MM.1S (cell line): ENCODE data around the gene EIF1B.

Experiments used
- DNase-seq: peaks from one replicate; pipeline ENCODE4 v3.0.0-alpha.2; 2015
- H2AFZ ChIP-seq: fragments of 300-600 bp; sonication (generic); 2 replicates; pipeline ENCODE4 v1.6.0; 2016; ENCODE audit warnings: antibody characterized with exemption, low read length
- H3F3A ChIP-seq: fragments of 300-600 bp; sonication (generic); 2 replicates; pipeline ENCODE4 v1.6.1; 2016; ENCODE audit warnings: mild to moderate bottlenecking, antibody characterized with exemption, low read length, moderate library complexity, mixed read lengths; ENCODE audit not compliant: insufficient read depth
- H3K27ac ChIP-seq: fragments of 300-600 bp; sonication (generic); 2 replicates; pipeline ENCODE4 v1.5.1; 2016; ENCODE audit warnings: mild to moderate bottlenecking, low read length
- H3K27me3 ChIP-seq: fragments of 300-600 bp; sonication (generic); replicated peaks from 2 replicates; pipeline ENCODE4 v1.6.0; 2016; ENCODE audit warnings: low read length; ENCODE audit not compliant: insufficient read depth
- H3K36me3 ChIP-seq: fragments of 300-600 bp; sonication (generic); replicated peaks from 2 replicates; pipeline ENCODE4 v1.6.1; 2016; ENCODE audit warnings: mild to moderate bottlenecking, low read length, mixed read lengths; ENCODE audit not compliant: insufficient read depth
- H3K4me1 ChIP-seq: fragments of 300-600 bp; sonication (generic); 2 replicates; pipeline ENCODE4 v1.6.1; 2016; ENCODE audit warnings: low read length, mixed read lengths
- H3K4me2 ChIP-seq: fragments of 300-600 bp; sonication (generic); 2 replicates; pipeline ENCODE4 v1.6.0; 2016; ENCODE audit warnings: low read depth, low read length
- H3K4me3 ChIP-seq: fragments of 300-600 bp; sonication (generic); 2 replicates; pipeline ENCODE4 v1.5.1; 2016; ENCODE audit warnings: low read length, mixed read lengths
- H3K79me2 ChIP-seq: fragments of 300-600 bp; sonication (generic); 2 replicates; pipeline ENCODE4 v1.6.1; 2016; ENCODE audit warnings: mixed run types, low read length, mixed read lengths
- H3K9ac ChIP-seq: fragments of 300-600 bp; sonication (generic); 2 replicates; pipeline ENCODE4 v1.6.1; 2016; ENCODE audit warnings: low read length, mixed read lengths
- H3K9me2 ChIP-seq: fragments of 300-600 bp; sonication (generic); replicated peaks from 2 replicates; pipeline ENCODE4 v1.6.1; 2016; ENCODE audit warnings: mild to moderate bottlenecking, low read length, mixed read lengths; ENCODE audit not compliant: insufficient read depth
- H3K9me3 ChIP-seq: fragments of 300-600 bp; sonication (generic); replicated peaks from 2 replicates; pipeline ENCODE4 v1.6.1; 2016; ENCODE audit warnings: mild to moderate bottlenecking, low read length, mixed read lengths; ENCODE audit not compliant: insufficient read depth
- H4K20me1 ChIP-seq: fragments of 300-600 bp; sonication (generic); 2 replicates; pipeline ENCODE4 v1.6.1; 2016; ENCODE audit warnings: mild to moderate bottlenecking, low read length, moderate library complexity, mixed read lengths; ENCODE audit not compliant: insufficient read depth
- EZH2 ChIP-seq: fragments of 300-600 bp; sonication (generic); optimal IDR thresholded peaks from 2 replicates; pipeline ENCODE3; 2017; ENCODE audit warnings: low read depth, mild to moderate bottlenecking, antibody characterized with exemption, low read length, mixed read lengths
- EZH2phosphoT487 ChIP-seq: fragments of 300-600 bp; sonication (generic); IDR thresholded peaks from 2 replicates; pipeline ENCODE4 v1.6.1; 2018; ENCODE audit warnings: antibody characterized with exemption, low read length
- TF ChIP-seq, protein P1 (sequence below): fragments of 300-600 bp; sonication (generic); IDR thresholded peaks from 2 replicates; pipeline ENCODE4 v1.5.1; 2016; ENCODE audit warnings: antibody characterized with exemption, low read length, mixed read lengths

EIF1B gene

DNA sequence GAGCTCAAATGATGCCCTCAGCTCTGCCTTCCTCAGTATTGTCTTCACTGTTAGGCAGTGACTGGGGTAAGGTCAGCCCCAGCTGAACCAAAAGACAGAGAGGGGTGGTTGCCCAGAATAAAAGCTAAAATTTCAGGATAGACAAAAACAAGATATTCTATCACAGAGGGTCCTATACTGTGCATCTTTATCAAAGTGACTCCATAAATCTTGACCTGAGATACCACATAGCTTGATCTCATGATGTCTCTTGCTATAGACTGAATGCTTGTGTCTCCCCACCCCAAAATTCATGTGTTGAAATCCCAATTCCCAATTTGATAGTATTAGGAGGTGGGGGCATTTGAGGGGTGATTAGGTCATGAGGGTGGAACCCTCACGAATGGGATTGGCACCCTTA lies 30.4 kb downstream of the EIF1B start:
- no peaks in the 10 kb centered on the region for H3K9me2 ChIP-seq

DNA sequence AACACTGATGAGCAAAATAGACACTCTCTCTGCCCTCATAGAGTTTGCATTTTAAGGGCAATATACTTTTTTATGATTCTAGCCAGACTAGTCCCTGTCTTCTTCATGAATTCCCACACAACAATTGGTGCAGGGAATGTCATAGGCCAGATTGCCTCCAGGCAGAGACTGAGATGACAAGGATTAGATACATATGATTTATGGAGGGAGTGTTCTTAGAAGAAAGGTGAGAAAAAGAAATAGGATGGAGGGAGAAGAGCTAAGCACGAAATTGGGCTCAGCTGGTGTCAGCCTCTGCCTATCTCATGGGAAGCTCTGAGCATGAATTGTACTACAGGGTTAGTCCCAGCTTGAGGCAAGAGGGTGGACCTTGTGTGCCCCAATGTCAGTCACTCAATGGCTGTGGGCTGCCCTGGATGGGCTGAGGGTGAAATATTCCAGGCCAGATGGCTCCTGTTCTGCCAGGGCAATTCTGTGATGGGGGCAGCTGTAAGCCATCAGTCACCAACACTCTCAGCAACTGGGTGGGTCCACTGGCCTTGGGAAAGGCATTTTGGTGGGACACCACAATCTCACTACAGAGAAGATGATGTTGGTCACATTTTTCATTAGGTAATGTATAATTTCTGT lies 31.1 kb downstream of the EIF1B start:
- H3K79me2 ChIP-seq = no peaks in the 10 kb centered on the region
- H3K9me2 ChIP-seq = no peaks in the 10 kb centered on the region
- no peaks in the 10 kb centered on the region for H3K36me3 ChIP-seq
- H3F3A ChIP-seq = no peaks in the 10 kb centered on the region
- no peak overlapping the region for H3K4me2 ChIP-seq
- H3K9me3 ChIP-seq = no peaks in the 10 kb centered on the region
- no peaks in the 10 kb centered on the region for H4K20me1 ChIP-seq
- no peak overlapping the region for H2AFZ ChIP-seq
- H3K27ac ChIP-seq = no peak overlapping the region
- no peak for DNase-seq
- H3K27me3 ChIP-seq = no peaks in the 10 kb centered on the region
- H3K4me1 ChIP-seq = no peaks in the 10 kb centered on the region
- no peak overlapping the region for H3K4me3 ChIP-seq
- TF ChIP-seq EZH2 (no peak), EZH2phosphoT487 (no peak)
- TF ChIP-seq, protein P1, sequence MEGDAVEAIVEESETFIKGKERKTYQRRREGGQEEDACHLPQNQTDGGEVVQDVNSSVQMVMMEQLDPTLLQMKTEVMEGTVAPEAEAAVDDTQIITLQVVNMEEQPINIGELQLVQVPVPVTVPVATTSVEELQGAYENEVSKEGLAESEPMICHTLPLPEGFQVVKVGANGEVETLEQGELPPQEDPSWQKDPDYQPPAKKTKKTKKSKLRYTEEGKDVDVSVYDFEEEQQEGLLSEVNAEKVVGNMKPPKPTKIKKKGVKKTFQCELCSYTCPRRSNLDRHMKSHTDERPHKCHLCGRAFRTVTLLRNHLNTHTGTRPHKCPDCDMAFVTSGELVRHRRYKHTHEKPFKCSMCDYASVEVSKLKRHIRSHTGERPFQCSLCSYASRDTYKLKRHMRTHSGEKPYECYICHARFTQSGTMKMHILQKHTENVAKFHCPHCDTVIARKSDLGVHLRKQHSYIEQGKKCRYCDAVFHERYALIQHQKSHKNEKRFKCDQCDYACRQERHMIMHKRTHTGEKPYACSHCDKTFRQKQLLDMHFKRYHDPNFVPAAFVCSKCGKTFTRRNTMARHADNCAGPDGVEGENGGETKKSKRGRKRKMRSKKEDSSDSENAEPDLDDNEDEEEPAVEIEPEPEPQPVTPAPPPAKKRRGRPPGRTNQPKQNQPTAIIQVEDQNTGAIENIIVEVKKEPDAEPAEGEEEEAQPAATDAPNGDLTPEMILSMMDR = no peak
- no peak overlapping the region for H3K9ac ChIP-seq

More for the DNA sequence above, 30.4 kb downstream of the EIF1B start:
- no peaks in the 10 kb centered on the region for H3K36me3 ChIP-seq
- no peaks in the 10 kb centered on the region for H3K79me2 ChIP-seq
- no peak for DNase-seq
- no peak overlapping the region for H3K4me3 ChIP-seq
- H3K4me1 ChIP-seq = no peaks in the 10 kb centered on the region
- no peak overlapping the region for H3K4me2 ChIP-seq
- H3K9ac ChIP-seq = no peak overlapping the region
- no peak overlapping the region for H3K27ac ChIP-seq
- H3K9me3 ChIP-seq = no peaks in the 10 kb centered on the region
- 0 out of 2 replicates have a peak, but pooled peaks cover under 1% of the 10 kb centered on the region for H3K27me3 ChIP-seq
- no peak overlapping the region for H2AFZ ChIP-seq
- H4K20me1 ChIP-seq = no peaks in the 10 kb centered on the region
- no peaks in the 10 kb centered on the region for H3F3A ChIP-seq
- TF ChIP-seq, protein P1 = no peak
- TF ChIP-seq EZH2phosphoT487 = no peak
- TF ChIP-seq EZH2 = no peak

DNA sequence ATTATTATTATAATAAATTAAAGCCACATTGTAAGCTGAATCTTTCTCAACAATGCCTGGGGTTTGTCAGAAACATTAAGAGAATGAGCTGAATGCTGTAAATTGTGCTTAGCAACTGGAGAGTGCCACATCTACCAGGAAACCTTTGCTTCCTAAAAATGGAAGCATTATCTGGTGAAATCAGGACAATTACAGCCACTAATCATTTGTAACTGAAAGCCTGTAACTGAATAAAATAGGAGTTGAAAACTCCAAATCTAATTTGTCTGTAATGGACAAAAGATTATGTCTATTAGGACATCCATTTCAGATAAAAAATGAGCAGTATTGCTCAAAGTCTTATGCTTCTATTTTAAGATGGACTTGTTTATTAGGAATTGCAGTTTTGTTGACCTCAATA lies 32.2 kb downstream of the EIF1B start:
- TF ChIP-seq, protein P1 = no peak
- TF ChIP-seq EZH2 (no peak), EZH2phosphoT487 (no peak)
- no peak for DNase-seq
- H3K27ac ChIP-seq = no peak overlapping the region

More for the DNA sequence above, 32.2 kb downstream of the EIF1B start:
- H3K36me3 ChIP-seq = no peaks in the 10 kb centered on the region
- H3K79me2 ChIP-seq = no peaks in the 10 kb centered on the region
- no peak overlapping the region for H3K4me3 ChIP-seq
- no peak overlapping the region for H2AFZ ChIP-seq
- H3F3A ChIP-seq = no peaks in the 10 kb centered on the region
- no peaks in the 10 kb centered on the region for H3K9me2 ChIP-seq
- H3K9ac ChIP-seq = no peak overlapping the region
- no peaks in the 10 kb centered on the region for H3K27me3 ChIP-seq
- H3K4me1 ChIP-seq = no peaks in the 10 kb centered on the region
- H3K4me2 ChIP-seq = no peak overlapping the region
- H4K20me1 ChIP-seq = no peaks in the 10 kb centered on the region
- H3K9me3 ChIP-seq = no peaks in the 10 kb centered on the region
